HepG2 (cell line): Measurements from ENCODE around the gene ACVR1C. TPM values are rescaled to one million over a fixed set of nuclear protein-coding genes. Genes with fewer than 3 reads are reported as not detected.

ENCODE experiments used
- ATAC-seq: fragments of 200-7000 bp; cut with Tn5 transposase; 3 replicates; pipeline ENCODE4 v1.9.1; 2020; ENCODE audit warnings: mild to moderate bottlenecking, moderate library complexity
- BruUV-seq: library from RNA; stranded (reverse); fragments of 400-500 nt; replicated peaks from 2 replicates; lab custom pipeline; 2021; lab: Mats Ljungman, UMichigan
- CTCF ChIA-PET: fragments of 300-600 bp; formaldehyde crosslinking; extraction: SDS; loops from one replicate; lab custom pipeline; 2021; ENCODE audit warnings: low total read pairs, inconsistent platforms, low intra/inter-chr PET ratio; lab: Yijun Ruan, JAX
- POLR2A ChIA-PET: fragments of 350-600 bp; sonication (Branson Sonifier 250); formaldehyde crosslinking; loops from one replicate; lab custom pipeline; 2020; ENCODE audit warnings: antibody characterized with exemption, inconsistent platforms; lab: Yijun Ruan, JAX
- DNase-seq: peaks from one replicate; pipeline ENCODE4 v3.0.0-alpha.2; 2015; ENCODE audit warnings: low spot score
- FAIRE-seq: peaks from 3 replicates; lab custom pipeline; 2011; peaks lifted over from hg19 to GRCh38; lab: Jason Lieb, UNC
- H2AFZ ChIP-seq: one replicate; pipeline ENCODE4 v1.6.1; 2011; ENCODE audit warnings: low read length, inconsistent platforms
- H3K27ac ChIP-seq: fragments of 300-600 bp; 3 replicates; pipeline ENCODE4 v1.8.0; 2011; ENCODE audit warnings: mixed run types, mild to moderate bottlenecking, mixed read lengths, low read length, inconsistent platforms; ENCODE audit not compliant: insufficient read depth; ENCODE audit errors: extremely low read length
- H3K27me3 ChIP-seq, 2 experiments: fragments of 200-600 bp in 1 of 2; 2 replicates in 1 of 2; 3 replicates in 1 of 2; pipeline versions ENCODE4 v1.6.0 to v1.8.0; 2011; ENCODE audit warnings: low read length in 2 of 2, mild to moderate bottlenecking in 2 of 2, moderate library complexity in 2 of 2, inconsistent platforms in 1 of 2; ENCODE audit not compliant: insufficient read depth in 2 of 2, control insufficient read depth in 1 of 2
- H3K36me3 ChIP-seq, 2 experiments: fragments of 200-600 bp in 1 of 2; replicated peaks in 1 of 2; 2 replicates in 1 of 2; 3 replicates in 1 of 2; pipeline versions ENCODE4 v1.5.1 to v1.8.0; 2011; ENCODE audit warnings: low read length in 2 of 2, inconsistent platforms in 1 of 2; ENCODE audit not compliant: insufficient read depth in 2 of 2, control insufficient read depth in 1 of 2
- H3K4me1 ChIP-seq: 2 replicates; pipeline ENCODE4 v1.5.1; 2012; ENCODE audit warnings: low read length, inconsistent platforms; ENCODE audit not compliant: insufficient read depth
- H3K4me2 ChIP-seq: 2 replicates; pipeline ENCODE4 v1.6.0; 2011; ENCODE audit warnings: low read depth, low read length, inconsistent platforms
- H3K4me3 ChIP-seq, 3 experiments: fragments of 200-600 bp in 1 of 3; sonication (generic), shearing (Covaris generic) in 1 of 3; replicated peaks in 1 of 3; 2 replicates each; pipeline ENCODE4 v1.5.1; 2011 to 2016; ENCODE audit warnings: low read length in 3 of 3, inconsistent platforms in 2 of 3, low read depth in 2 of 3, mild to moderate bottlenecking in 2 of 3, control low read depth in 1 of 3, mixed read lengths in 1 of 3; ENCODE audit not compliant: insufficient read depth in 1 of 3
- H3K79me2 ChIP-seq: one replicate; pipeline ENCODE4 v1.6.1; 2011; ENCODE audit warnings: low read length, inconsistent platforms; ENCODE audit not compliant: insufficient read depth
- H3K9ac ChIP-seq: 2 replicates; pipeline ENCODE4 v1.6.0; 2011; ENCODE audit warnings: mild to moderate bottlenecking, low read depth, low read length, inconsistent platforms; ENCODE audit not compliant: insufficient read depth
- H3K9me3 ChIP-seq: 2 replicates; pipeline ENCODE4 v1.5.1; 2012; ENCODE audit warnings: mild to moderate bottlenecking, low read length
- H4K20me1 ChIP-seq: 2 replicates; pipeline ENCODE4 v1.6.0; 2011; ENCODE audit warnings: inconsistent platforms, mild to moderate bottlenecking, low read length, moderate library complexity; ENCODE audit not compliant: insufficient read depth
- AGO2 ChIP-seq: fragments of 200-400 bp; formaldehyde crosslinking; optimal IDR thresholded peaks from 2 replicates; pipeline ENCODE3; 2017; ENCODE audit warnings: mild to moderate bottlenecking, low read depth, low read length, moderate library complexity
- HOXA3 ChIP-seq: sonication (generic); formaldehyde crosslinking; IDR thresholded peaks from 2 replicates; pipeline ENCODE4 v1.5.0; 2020; ENCODE audit warnings: missing genetic modification reagents
- RFXAP ChIP-seq: sonication (generic); formaldehyde crosslinking; IDR thresholded peaks from 2 replicates; pipeline ENCODE4 v1.4.0; 2020; ENCODE audit warnings: missing genetic modification reagents, borderline replicate concordance
- SMAD9 ChIP-seq: sonication (generic); formaldehyde crosslinking; IDR thresholded peaks from 2 replicates; pipeline ENCODE4 v1.5.1; 2020; ENCODE audit warnings: mild to moderate bottlenecking, missing genetic modification reagents
- TBX2 ChIP-seq: sonication (generic); formaldehyde crosslinking; IDR thresholded peaks from 2 replicates; pipeline ENCODE4 v1.5.0; 2020; ENCODE audit warnings: missing genetic modification reagents, mild to moderate bottlenecking, borderline replicate concordance
- ZNF550 ChIP-seq: sonication (generic); formaldehyde crosslinking; IDR thresholded peaks from 2 replicates; pipeline ENCODE4 v1.4.0; 2020; ENCODE audit warnings: mild to moderate bottlenecking, missing genetic modification reagents, borderline replicate concordance
- ZNF772 ChIP-seq: sonication (generic); formaldehyde crosslinking; IDR thresholded peaks from 2 replicates; pipeline ENCODE4 v1.5.0; 2020; ENCODE audit warnings: mild to moderate bottlenecking, missing genetic modification reagents
- ZNF879 ChIP-seq: sonication (generic); formaldehyde crosslinking; IDR thresholded peaks from 2 replicates; pipeline ENCODE4 v1.8.1; 2023; ENCODE audit warnings: missing genetic modification reagents
- ZSCAN22 ChIP-seq: sonication (generic); formaldehyde crosslinking; IDR thresholded peaks from 2 replicates; pipeline ENCODE4 v1.4.0; 2020; ENCODE audit warnings: mild to moderate bottlenecking, missing genetic modification reagents
- WGBS: methylation state at CpG from one replicate; pipeline ENCODE4 v1.1.6; 2017; ENCODE audit warnings: low lambda C conversion rate; 5-methylcytosine and 5-hydroxymethylcytosine counted together
- in situ Hi-C: cut with HindIII; loops from 2 replicates; pipeline ENCODE4 v1.10.0; 2017; ENCODE audit warnings: low pct_unique_long_range_greater_than_20kb; ENCODE audit not compliant: extremely low pct_ligation_motif_present
- intact Hi-C: fragments of 100-400 bp; cut with micrococcal nuclease; formaldehyde crosslinking; loops from one replicate; pipeline ENCODE4 v1.10.0; 2022; ENCODE audit not compliant: unreplicated experiment
- polyA plus RNA-seq, 8 experiments: library from polyadenylated mRNA; depleted of rRNA in 3 of 8; stranded (reverse) in 7 of 8; unstranded in 1 of 8; fragments of >200 nt; fragmentation: Illumina TruSeq in 4 of 8; extraction: Trizol in 4 of 8; gene quantifications; 2 replicates each; pipeline versions ENCODE4 v1.2.1 to v1.2.3, GENCODE V29; 2011 to 2016; ENCODE audit warnings: low read depth in 4 of 8, missing spikeins in 1 of 8, mixed read lengths in 1 of 8; ENCODE audit not compliant: insufficient read depth in 1 of 8
- total RNA-seq, 5 experiments: library from RNA; depleted of rRNA; stranded (reverse); fragments of >200 nt; fragmentation: Illumina TruSeq; extraction: Trizol; gene quantifications; 2 replicates each; pipeline ENCODE4 v1.2.3, GENCODE V29; 2016; ENCODE audit warnings: low read depth in 1 of 5
- TF ChIP-seq, protein P1 (sequence below): sonication (generic); formaldehyde crosslinking; IDR thresholded peaks from 2 replicates; pipeline ENCODE4 v1.4.0; 2020; ENCODE audit warnings: missing genetic modification reagents; ENCODE audit errors: not compliant biosample characterization
- TF ChIP-seq, protein P2 (sequence below): sonication (generic); formaldehyde crosslinking; IDR thresholded peaks from 2 replicates; pipeline ENCODE4 v1.9.0; 2021; ENCODE audit warnings: missing genetic modification reagents, borderline replicate concordance
- TF ChIP-seq, protein P3 (sequence below): sonication (generic); formaldehyde crosslinking; IDR thresholded peaks from 2 replicates; pipeline ENCODE4 v1.5.1; 2020; ENCODE audit warnings: missing genetic modification reagents, mild to moderate bottlenecking, borderline replicate concordance
- TF ChIP-seq, protein P4 (sequence below): IDR thresholded peaks from 2 replicates; pipeline ENCODE4 v1.6.1; 2016; ENCODE audit warnings: missing compliant biosample characterization, missing genetic modification reagents, borderline replicate concordance
- TF ChIP-seq, protein P5 (sequence below): sonication (generic); formaldehyde crosslinking; IDR thresholded peaks from 2 replicates; pipeline ENCODE4 v1.4.0; 2020; ENCODE audit warnings: missing genetic modification reagents, borderline replicate concordance

The ACVR1C gene
- total and polyA plus RNA-seq, 2 of the 13 experiments (the other 11 are each of a cell fraction or from before 2014, with no cell fraction given): 0.05 to 1.0 TPM

DNA sequence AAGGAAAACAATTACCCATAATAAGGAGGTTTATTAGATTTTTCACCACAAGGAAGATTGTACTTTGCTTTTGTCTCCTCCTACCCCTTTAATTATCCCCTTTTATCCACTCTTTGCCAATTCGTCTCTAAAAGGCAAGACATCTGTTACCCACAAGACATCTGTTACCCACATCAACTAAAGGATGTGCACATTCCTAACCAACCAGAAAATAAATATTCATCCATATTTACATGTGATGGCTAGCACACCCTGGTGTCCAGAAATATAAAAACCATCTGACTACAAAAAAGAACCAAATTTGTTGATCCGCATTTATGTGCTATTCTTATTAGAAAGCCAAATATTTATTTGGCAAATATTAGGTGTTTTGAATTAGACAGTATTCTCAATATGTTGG is 35.7 kb downstream of the ACVR1C start (continued):
- TF ChIP-seq, protein P1, sequence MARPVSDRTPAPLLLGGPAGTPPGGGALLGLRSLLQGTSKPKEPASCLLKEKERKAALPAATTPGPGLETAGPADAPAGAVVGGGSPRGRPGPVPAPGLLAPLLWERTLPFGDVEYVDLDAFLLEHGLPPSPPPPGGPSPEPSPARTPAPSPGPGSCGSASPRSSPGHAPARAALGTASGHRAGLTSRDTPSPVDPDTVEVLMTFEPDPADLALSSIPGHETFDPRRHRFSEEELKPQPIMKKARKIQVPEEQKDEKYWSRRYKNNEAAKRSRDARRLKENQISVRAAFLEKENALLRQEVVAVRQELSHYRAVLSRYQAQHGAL: no peak
- TF ChIP-seq, protein P2, sequence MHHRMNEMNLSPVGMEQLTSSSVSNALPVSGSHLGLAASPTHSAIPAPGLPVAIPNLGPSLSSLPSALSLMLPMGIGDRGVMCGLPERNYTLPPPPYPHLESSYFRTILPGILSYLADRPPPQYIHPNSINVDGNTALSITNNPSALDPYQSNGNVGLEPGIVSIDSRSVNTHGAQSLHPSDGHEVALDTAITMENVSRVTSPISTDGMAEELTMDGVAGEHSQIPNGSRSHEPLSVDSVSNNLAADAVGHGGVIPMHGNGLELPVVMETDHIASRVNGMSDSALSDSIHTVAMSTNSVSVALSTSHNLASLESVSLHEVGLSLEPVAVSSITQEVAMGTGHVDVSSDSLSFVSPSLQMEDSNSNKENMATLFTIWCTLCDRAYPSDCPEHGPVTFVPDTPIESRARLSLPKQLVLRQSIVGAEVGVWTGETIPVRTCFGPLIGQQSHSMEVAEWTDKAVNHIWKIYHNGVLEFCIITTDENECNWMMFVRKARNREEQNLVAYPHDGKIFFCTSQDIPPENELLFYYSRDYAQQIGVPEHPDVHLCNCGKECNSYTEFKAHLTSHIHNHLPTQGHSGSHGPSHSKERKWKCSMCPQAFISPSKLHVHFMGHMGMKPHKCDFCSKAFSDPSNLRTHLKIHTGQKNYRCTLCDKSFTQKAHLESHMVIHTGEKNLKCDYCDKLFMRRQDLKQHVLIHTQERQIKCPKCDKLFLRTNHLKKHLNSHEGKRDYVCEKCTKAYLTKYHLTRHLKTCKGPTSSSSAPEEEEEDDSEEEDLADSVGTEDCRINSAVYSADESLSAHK: no peak
- TF ChIP-seq AGO2: no peak
- TF ChIP-seq RFXAP (CRISPR knock-in tag): no peak
- TF ChIP-seq, protein P3, sequence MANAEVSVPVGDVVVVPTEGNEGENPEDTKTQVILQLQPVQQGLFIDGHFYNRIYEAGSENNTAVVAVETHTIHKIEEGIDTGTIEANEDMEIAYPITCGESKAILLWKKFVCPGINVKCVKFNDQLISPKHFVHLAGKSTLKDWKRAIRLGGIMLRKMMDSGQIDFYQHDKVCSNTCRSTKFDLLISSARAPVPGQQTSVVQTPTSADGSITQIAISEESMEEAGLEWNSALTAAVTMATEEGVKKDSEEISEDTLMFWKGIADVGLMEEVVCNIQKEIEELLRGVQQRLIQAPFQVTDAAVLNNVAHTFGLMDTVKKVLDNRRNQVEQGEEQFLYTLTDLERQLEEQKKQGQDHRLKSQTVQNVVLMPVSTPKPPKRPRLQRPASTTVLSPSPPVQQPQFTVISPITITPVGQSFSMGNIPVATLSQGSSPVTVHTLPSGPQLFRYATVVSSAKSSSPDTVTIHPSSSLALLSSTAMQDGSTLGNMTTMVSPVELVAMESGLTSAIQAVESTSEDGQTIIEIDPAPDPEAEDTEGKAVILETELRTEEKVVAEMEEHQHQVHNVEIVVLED (CRISPR knock-in tag): no peak
- no peak for TF ChIP-seq HOXA3 (CRISPR knock-in tag)

DNA sequence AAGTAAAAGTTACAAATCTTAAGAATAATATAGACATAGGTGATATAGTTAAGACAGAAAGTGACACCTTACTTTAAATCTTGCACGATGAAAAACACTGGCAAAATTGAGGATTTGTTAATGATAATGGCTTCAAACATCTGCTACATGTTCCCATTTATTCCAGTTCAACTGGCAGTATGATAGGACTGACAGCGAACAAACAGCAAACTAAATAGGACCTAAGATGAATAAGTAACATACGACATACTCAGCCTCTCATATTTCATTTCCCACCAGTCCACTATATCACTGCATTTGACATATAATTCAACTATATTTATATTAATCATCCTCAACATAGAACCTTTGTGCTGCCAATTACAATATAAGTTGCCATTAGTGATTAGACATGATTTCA is 36.3 kb downstream of the ACVR1C start:
- no TSS peak for BruUV-seq
- no peaks in the 10 kb centered on the region for H3K36me3 ChIP-seq
- ATAC-seq (no peak), FAIRE-seq (no peak), DNase-seq (no peak)
- H2AFZ ChIP-seq: no peak overlapping the region
- ChIA-PET POLR2A (no interaction called here), CTCF (interaction anchor here (2.0 kb wide), 1 partner anchor 95 kb away, joined by 5 read pairs; no protein-coding TSS in a partner anchor)
- H4K20me1 ChIP-seq: no peaks in the 10 kb centered on the region
- no peaks in the 10 kb centered on the region for H3K79me2 ChIP-seq
- H3K27ac ChIP-seq: no peak overlapping the region
- no peaks in the 10 kb centered on the region for H3K27me3 ChIP-seq
- no peak overlapping the region for H3K4me3 ChIP-seq
- H3K9me3 ChIP-seq: no peaks in the 10 kb centered on the region
- H3K9ac ChIP-seq: no peak overlapping the region
- intact Hi-C loops (no loop called here), in situ Hi-C loops (loop anchor here (5.0 kb wide), 1 partner anchor 80 kb away; no protein-coding TSS in a partner anchor)
- no peak overlapping the region for H3K4me2 ChIP-seq
- 9% methylated on average over 3 of the region's 3 CpGs for WGBS
- no peaks in the 10 kb centered on the region for H3K4me1 ChIP-seq
- TF ChIP-seq ZNF879 (CRISPR knock-in tag) (no peak), SMAD9 (CRISPR knock-in tag) (no peak), ZNF550 (no peak), ZNF772 (no peak), ZSCAN22 (CRISPR knock-in tag) (no peak), TBX2 (CRISPR knock-in tag) (no peak)
- TF ChIP-seq, protein P4, sequence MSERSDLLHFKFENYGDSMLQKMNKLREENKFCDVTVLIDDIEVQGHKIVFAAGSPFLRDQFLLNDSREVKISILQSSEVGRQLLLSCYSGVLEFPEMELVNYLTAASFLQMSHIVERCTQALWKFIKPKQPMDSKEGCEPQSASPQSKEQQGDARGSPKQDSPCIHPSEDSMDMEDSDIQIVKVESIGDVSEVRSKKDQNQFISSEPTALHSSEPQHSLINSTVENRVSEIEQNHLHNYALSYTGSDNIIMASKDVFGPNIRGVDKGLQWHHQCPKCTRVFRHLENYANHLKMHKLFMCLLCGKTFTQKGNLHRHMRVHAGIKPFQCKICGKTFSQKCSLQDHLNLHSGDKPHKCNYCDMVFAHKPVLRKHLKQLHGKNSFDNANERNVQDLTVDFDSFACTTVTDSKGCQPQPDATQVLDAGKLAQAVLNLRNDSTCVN (CRISPR knock-in tag): no peak
- TF ChIP-seq, protein P5, sequence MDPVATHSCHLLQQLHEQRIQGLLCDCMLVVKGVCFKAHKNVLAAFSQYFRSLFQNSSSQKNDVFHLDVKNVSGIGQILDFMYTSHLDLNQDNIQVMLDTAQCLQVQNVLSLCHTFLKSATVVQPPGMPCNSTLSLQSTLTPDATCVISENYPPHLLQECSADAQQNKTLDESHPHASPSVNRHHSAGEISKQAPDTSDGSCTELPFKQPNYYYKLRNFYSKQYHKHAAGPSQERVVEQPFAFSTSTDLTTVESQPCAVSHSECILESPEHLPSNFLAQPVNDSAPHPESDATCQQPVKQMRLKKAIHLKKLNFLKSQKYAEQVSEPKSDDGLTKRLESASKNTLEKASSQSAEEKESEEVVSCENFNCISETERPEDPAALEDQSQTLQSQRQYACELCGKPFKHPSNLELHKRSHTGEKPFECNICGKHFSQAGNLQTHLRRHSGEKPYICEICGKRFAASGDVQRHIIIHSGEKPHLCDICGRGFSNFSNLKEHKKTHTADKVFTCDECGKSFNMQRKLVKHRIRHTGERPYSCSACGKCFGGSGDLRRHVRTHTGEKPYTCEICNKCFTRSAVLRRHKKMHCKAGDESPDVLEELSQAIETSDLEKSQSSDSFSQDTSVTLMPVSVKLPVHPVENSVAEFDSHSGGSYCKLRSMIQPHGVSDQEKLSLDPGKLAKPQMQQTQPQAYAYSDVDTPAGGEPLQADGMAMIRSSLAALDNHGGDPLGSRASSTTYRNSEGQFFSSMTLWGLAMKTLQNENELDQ (CRISPR knock-in tag): no peak
